ENCODE results near the gene A2M. TPM values are rescaled to one million over a fixed set of nuclear protein-coding genes. Genes with fewer than 3 reads are reported as not detected.

A2M gene
- total and polyA plus RNA-seq, 2 of the 8 experiments (the other 6 are each of a cell fraction or from before 2014, with no cell fraction given) = 0.15 TPM; not detected in 1

- no peak for TF ChIP-seq CHD7 (IDR thresholded peaks at IDR 0.05; ENCODE audit: insufficient replicate concordance, low read length)
These were observed 93.1 kb downstream of the A2M start (continued) for GRCh38 chr12:9022592-9022991.

All from H1 (cell line).